ENCODE results near the gene ATG4B. TPM values are rescaled to one million over a fixed set of nuclear protein-coding genes. Genes with fewer than 3 reads are reported as not detected.
A peak's percentile ranks its signal among the peaks of the same experiment; 100 is the strongest.

ATG4B gene
- polyA plus RNA-seq, 4 donors: 58.9 to 113 (median 87.1) TPM

DNA sequence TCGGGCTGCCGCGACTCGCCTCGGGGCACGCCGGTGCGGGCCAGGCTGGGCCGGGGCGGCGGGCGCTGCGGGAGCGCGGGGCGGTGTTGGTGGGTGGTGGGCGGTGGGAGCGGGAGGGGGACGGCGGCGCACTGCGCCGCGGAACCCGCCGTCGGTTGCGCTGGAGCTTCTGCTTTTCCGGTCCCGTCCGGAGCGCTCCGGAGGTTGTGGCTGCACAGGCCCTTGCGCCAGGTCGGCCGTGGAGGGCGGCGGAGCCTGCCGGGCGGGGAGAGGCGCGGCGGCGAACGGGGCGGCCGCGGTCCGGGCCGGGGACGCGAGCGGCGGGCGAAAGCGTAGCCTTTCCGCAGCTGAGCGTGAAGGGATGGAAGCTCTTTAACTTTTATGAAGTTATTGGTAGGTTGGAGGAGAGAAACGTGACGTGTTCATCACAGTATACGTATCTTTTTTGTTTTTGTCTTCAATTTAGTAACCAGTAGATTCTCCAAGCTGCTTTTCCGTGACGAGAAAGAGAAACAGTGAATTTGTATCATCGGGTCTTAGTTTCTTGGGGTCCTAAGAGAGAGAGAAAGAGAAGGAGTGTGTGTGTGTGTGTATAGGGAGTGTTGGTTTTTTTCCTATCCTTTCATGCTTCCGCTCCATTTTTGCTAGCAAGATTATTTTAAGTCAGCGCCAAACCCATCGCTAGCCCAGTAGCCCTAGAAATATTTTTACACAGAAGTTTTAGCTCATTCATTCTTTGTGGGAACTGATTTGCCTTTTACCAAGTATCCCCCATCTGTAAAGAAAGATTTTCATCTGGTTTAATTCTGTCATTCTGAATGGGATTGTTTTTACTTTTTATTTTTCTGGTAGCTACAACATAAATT, 535 bp downstream of the ATG4B start:
- DNase-seq (ENCODE audit: low read depth in 4 of 4, low spot score in 2 of 4): no peak

DNA sequence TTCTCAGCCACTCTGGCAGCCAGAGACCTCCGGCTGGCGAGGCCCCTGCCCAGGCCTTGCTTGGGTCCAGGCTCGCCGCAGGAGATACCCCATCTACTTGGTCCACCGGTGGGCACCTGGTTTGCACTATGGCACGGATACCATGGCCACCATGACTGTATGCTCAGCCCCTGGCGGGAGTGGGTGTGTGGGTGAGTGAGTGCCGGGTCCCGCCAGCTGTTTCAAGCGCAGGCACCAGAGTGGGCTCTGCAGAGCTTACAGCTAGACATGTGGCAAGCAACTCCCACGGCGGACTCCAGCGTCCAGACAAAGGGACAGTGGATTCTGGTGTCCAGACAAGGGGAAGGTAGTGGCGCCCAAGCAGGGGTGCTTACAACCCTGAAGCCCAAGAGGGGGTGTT, 1.4 kb downstream of the ATG4B start:
- DNase-seq (ENCODE audit: low read depth in 4 of 4, low spot score in 2 of 4): no peak

DNA sequence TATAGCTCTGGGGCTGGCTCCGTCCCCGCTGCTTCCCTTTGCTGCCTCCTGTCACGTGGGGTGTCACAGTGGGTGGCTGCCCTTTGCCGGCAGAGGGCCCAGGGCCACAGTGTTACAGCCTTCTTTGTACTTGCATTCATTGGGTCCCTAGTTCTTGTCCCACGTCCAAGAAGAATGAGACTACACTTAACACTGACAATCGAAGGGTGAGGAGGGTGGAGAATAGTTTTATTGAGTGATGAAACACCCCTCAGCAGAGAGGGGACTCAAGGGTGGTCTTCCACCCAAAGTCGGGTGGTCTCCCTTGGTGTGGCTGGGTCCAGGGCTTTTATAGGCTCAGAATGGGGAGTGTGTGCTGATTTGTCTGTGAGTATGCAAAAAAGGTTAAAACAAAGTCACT, 1.9 kb downstream of the ATG4B start:
- no peak for DNase-seq (ENCODE audit: low read depth in 4 of 4, low spot score in 2 of 4)

DNA sequence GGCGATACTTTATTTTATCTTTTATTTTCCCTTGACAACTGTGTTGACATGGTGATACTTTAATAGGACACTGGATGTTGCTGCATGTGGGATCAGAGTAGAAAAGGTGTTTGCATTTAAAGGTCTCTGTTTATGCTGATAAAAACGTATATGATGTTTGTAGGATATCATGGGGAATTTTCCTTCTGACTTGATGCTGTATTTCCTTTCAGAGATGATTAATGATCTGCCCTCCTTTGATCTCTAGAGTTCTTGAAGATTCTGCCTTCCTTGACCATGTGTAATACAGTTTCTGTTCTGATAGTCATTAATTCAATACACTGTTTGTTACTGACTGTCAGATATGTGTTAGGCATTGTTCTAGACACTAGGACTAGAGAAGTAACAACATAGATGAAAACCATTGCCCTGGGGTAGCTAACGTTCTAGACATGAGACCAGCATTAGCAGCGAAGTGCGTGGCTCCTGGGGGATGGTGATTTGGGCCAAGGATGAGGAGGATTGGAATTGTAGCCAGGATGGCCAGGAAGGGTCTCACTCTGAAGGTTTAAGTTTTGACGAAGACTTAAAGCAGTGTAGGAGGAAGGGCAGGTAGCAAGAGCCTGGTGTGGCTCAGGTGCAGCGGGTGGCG, 2.8 kb downstream of the ATG4B start:
- no peak for DNase-seq (ENCODE audit: low read depth in 4 of 4, low spot score in 2 of 4)

DNA sequence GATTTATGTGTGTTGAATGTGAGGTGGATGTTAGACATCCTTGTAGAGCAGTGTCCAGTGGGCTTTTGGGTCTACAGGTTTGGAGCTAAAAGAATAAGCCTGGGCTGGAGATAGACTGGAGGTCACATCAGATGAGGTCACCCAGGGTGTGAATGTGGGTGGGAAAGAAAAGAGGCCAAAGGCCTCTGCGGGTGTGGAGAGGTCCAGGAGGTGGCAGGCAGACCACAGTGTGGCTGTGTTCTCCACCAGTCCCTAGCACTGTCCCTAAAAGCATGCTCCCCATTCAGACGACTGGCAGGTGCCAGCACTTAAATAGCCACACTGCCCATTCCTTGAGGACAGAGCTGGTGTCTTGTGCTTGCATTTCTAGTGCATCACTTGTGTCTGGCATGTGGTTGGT, 4.1 kb downstream of the ATG4B start:
- DNase-seq (ENCODE audit: low read depth in 4 of 4, low spot score in 2 of 4): no peak

DNA sequence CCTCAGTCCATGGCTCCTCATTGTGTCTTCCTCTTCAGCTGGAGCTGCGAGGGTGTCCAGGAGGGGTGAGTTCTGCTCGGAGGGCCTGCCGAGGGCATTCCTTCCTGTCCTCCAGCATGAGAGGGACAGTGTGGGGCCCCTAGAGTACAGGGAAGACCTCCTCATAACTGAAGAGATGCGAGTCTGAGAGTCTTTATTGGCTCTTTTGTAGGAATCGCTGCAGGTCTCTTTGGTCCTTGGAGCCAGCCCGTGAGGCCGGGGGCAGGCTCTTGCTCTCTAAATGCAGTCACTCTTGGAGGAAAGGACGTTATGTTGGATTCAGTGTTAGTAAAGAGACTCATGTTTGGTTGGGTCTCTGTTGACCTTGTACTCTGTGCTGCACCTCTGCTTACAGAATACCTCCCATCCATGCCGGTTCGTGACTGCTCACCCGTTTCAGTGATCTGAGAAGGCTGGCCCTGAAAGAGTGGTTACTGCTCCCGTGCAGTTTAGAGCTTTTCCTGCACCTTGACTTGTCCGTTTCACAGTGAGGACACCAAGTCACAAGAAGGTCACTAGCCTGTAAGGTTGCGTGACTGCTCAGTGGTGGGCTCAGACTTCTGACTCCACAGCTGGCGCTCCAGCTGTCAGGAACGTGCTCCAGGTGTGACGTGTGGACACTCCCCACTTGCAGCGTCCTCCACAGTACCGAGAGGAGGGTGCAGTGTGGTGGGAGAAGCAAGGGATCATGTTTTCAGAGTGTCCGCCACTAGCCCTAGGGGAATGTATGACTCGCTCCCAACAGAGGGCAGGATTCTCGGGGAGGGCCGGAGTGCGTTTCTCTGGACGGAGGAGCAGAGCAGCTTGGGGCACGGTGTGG, 7.8 kb downstream of the ATG4B start:
- DNase-seq (ENCODE audit: low read depth in 4 of 4, low spot score in 2 of 4): no peak

DNA sequence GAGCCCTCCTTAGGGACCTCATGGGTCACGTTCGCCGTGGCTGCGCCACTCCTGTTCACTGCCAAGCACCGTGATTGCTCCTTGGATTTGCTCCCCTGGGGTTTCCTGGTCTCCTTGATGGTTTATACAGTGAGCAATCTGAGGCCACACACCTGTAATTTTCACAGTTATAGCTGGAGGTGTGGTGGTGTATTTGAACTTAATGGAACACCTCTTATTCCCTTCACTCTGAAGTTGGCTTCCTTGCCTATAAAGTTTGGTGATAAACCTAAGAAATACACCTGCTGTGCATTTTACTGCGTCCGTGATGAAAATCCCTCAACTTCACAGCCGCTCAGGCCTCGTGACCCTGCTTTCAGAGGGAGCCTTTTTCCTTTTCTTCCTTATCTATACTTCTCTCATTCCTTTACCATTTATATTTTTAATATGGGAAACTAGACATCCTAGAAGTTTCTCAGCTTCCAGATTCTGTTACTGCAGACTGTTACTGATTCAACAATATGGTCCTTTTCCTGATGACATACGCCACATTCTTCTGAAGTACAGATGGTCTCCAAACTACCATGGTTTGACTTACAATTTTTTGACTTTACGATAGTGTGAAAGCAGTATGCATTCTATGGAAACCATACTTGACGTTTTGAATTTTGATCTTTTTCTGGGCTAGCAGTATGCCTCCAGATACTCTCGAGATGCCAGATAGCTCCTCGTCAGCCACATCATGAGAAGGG, 8.6 kb downstream of the ATG4B start:
- no peak for DNase-seq (ENCODE audit: low read depth in 4 of 4, low spot score in 2 of 4)

DNA sequence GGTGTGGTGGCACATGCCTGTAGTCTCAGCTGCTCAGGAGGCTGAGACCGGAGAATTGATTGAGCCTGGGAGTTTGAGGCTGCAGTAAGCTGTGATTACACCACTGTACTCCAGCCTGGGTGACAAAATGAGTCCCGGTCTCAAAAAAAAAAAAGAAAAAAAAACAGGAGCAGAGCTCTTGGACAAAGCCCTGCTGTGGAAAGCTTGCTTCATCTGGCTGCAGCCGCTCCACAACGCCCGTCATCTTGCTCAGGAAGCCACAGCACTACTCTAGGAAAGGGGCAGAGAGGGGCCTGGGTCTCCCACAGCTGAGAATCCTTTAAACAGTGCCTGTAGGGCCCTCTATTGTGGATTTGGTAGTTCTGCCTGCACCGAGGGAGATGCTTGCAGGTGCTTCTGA, 11.0 kb downstream of the ATG4B start:
- DNase-seq (ENCODE audit: low read depth in 4 of 4, low spot score in 2 of 4): no peak

DNA sequence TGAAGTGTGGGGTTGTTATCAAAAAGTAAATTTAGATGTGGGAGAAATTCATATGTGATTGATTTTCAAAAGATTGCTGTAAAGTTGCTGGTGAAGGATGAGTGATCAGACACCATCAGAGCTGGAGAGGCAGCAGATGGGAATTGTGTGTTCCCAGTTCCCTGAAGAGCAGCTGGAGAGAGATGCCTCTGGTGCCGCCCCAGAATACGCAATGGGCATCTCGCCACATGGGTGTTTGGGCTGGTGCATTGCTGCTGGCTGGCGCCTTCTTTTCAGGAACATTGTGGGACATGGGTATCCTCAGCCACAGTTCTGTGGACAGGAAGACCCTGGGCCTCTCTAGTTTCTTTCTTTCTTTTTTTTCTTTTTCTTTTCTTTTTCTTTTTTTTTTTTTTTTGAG, 11.9 kb downstream of the ATG4B start:
- no peak for DNase-seq (ENCODE audit: low read depth in 4 of 4, low spot score in 2 of 4)

DNA sequence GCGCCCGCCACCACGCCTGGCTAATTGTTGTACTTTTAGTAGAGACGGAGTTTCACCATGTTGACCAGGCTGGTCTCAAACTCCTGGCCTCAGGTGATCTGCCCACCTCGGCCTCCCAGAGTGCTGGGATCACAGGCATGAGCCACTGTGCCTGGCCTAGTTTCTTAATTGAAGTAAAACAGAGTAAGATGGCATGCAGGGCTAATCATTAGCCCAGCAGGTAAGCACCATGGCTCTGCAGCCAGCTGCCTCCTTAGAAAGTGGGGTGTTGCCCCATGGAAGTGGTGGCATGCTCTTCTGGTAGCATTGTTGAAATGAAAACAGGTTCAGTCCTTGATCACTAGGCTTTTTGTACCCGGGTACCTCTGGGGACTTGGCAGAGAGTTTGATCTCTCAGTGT, 12.4 kb downstream of the ATG4B start:
- no peak for DNase-seq (ENCODE audit: low read depth in 4 of 4, low spot score in 2 of 4)

DNA sequence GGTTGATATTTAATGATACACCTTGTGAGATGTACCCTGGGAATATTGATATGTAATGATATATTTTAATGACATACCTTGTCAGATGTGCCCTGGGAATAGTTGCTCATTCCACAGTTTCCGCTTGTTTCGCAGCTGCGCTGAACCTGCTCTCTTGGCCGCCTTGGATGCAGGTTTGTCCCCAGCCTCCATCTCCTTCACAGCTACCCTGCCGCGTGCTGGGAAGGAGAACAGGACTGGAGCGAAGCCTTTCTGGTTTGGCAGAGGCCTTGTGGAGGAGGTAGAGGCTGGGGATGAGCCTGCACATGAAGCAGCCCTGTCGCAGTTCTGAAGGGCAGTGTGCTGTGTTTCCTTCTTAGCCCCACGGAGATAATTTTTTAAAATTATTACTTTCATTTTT, 14.6 kb downstream of the ATG4B start:
- no peak for DNase-seq (ENCODE audit: low read depth in 4 of 4, low spot score in 2 of 4)

DNA sequence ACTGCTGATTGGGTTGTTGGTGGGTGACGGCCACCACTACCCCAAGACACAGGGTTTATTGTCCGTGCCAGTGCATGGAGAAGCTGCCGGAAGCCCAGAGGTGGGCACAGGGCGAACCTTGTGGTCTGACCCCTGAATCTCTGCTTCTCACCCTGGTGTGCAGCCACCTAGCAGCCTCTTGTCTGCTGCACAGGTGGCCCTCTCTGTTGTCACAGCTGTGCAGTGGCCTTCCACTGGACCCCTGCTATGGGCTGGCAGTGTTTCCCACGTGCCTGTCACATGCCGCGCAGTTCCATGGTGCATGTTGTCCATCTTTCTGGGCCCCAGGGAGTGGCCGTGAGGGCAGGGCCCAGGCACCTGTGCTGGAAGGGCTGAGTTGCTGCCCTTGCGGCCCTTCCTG, 15.2 kb downstream of the ATG4B start:
- no peak for DNase-seq (ENCODE audit: low read depth in 4 of 4, low spot score in 2 of 4)

DNA sequence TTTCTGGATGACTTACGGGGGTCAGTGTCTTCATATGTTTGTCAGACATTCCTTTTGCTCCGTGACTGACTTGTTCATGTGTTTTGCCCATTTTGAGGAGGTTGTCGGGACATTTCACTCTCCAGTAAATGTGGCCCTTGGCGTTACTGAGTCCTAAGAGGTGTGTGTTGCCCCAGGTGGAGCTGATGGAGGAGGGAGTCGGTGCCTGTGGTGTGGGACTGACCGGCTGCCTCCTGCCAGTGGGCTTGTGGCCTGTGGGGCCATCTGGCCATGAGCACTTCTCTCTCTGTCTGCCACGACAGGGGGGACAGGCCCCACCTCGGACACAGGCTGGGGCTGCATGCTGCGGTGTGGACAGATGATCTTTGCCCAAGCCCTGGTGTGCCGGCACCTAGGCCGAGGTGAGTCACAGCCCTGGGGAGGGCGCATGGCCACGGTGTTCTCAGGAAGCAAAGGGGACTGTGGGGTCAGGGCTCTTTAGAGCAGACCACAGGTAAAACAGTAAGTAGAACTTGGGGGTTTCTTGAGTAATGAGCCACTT, 15.8 kb downstream of the ATG4B start:
- DNase-seq (ENCODE audit: low read depth in 4 of 4, low spot score in 2 of 4): no peak

DNA sequence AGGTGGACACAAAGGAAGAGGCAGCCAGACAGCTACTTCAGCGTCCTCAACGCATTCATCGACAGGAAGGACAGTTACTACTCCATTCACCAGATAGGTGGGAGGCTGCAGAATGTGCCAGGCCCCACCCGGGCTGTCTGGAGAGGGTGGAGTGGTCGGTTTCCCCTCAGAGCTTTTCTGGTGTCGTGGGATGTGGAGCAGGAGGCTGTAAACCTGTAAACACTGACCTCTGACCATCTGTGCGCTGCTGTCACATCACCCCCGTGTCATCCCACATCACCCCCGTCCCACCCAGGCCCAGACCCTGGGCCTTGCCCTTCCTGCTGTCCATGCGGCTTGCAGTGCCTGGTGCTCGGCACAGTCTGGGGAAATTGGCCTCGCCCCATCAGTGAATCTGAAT, 17.1 kb downstream of the ATG4B start:
- no peak for DNase-seq (ENCODE audit: low read depth in 4 of 4, low spot score in 2 of 4)

DNA sequence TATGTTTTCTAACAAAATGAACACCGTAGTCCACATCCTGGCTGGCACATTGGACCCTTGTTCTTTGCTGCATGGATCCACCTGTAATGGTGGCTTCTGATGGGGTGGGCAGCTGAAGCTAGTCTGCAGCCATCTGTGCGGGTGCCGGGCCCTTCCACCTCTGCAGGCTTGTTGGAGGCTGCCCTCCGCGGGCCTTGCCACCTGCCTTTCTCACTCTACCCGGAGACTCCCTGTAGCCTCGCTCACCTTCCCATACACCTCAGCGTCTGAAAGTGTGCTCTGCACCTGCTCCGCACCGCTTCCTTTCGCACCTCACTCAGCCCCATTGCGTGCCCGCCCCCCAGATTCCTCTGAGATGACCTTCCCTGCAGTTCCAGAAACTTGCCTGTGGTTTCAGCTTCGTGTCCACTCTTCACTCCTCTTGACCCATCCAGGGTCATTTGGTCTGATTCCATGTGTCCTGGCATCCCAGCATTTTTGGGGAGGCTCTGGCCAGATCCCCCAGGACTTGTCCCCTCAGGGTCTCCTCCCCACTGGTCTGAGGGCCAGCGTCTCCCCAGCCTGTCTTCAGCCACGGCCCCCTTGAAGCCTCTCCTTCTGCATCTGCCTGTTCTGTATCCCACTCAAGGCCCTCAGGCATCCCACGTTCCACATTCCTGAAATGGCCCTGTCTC, 18.2 kb downstream of the ATG4B start:
- no peak for DNase-seq (ENCODE audit: low read depth in 4 of 4, low spot score in 2 of 4)

DNA sequence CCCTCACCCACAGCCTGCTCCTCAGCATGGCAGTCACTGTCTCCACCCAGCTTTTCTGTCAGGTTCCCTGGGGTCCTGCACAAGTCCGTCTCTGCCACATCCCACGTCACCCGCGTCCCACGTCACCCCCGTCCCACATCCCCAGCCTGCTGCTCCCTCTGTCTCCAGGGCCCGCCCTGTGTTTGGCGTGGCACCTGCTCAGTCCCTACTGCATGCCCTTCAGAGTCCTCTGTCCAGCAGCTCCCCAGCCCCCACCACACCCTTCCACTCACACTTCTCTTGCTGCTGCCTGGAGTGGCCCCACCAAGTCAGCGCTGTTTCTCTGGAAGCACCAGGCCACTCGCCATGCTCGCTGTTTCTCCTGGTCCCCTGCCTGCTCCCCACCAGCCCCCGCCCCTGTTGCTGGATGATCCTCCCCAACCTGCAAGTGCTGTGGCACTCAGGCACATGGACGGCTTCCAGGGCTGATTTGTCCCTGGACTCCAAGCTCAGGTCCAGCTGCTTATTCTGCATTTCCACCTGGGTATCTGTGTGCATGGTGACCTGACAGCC, 18.8 kb downstream of the ATG4B start:
- DNase-seq (ENCODE audit: low read depth in 4 of 4, low spot score in 2 of 4): no peak

DNA sequence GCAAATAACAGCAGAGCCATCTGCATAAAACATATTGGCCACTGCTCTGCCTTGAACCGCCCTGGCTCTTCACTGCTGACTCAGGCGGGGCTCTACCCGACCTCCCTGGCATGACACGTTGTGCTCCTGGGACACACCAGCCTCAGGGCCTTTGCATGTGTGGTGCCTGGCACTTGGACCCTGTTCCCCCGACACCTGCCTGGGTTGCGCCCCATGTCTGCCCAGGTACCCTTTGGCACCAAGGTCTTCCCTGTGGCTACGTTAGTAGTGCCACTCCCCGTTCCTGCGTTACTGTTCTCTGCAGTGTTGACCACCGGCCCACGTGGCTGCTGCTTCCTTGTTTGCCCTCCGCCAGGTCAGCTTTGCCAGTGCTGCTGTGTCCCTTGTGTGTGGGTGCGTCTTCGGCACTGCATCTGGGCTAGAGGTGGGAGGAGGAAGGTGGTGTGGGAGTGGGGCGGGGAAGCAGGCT, 20.3 kb downstream of the ATG4B start:
- no peak for DNase-seq (ENCODE audit: low read depth in 4 of 4, low spot score in 2 of 4)

DNA sequence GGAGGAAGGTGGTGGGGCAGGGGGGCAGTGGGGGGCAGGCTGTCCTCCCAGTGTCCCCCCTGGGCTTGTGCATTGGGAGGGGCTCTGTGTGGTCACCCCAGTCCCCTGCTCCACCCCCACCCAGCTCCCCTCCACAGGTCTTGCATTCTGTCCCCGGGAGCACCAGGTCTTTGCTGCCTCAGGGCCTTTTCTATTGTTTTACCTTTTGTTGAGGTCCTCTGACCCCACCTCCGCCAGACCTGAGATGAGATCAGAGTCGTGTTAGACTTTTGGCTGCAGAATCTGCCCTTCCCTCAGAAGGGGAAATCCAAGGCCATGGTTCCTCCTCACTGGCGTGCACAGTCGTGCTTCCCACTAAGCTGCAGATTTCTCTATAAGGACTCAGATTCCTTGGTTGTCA, 20.8 kb downstream of the ATG4B start:
- no peak for DNase-seq (ENCODE audit: low read depth in 4 of 4, low spot score in 2 of 4)

DNA sequence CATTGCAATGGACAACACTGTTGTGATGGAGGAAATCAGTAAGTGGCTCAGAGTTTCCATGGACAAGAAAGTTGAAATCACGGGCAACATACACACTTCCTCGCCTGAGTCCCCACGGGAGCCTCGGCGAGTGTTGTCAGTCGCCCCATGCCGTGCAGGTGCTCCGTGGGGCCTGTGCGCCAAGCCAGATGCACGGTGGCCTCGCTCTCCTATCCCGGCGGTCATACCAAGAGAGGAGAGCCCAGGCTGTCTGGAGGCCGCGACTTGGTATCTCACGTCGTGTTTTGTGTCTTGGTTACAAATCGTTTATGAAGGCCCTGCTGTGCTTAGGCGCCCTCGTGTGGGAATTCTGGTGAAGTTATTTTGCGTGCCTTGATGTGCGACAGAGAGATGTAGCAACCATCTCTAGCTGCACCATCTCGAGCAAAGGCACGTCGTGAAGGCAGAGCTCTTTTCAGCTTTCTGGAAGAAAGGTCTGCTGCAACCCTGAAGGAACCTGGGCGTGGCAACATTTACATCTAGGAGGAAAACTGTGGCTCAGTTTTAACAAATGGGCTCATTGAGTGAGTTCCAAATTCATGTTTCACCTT, 21.8 kb downstream of the ATG4B start:
- DNase-seq (ENCODE audit: low read depth in 4 of 4, low spot score in 2 of 4): peak in 1 of 4 donors; percentile 51

All from left renal cortex interstitium (tissue), 4 donors.